ENCODE results near the gene PRSS27. TPM values are rescaled to one million over a fixed set of nuclear protein-coding genes. Genes with fewer than 3 reads are reported as not detected.

PRSS27 gene
- total and polyA plus RNA-seq, 4 experiments from 2014 or later: 0.61 to 0.96 TPM; not detected in 2

GRCh38 chr16:2704166-2704982, 15.7 kb downstream of the PRSS27 start:
- Histone ChIP-seq H3K4me3 (ENCODE audit: low read length in 2 of 2) (no peak overlapping the region), H3K36me3 (ENCODE audit: insufficient read depth, low read length) (peaks cover 45% of the 10 kb centered on the region), H3K27ac (ENCODE audit: low read depth, low read length) (no peak overlapping the region), H3K27me3 (ENCODE audit: insufficient read depth, low read length) (no peaks in the 10 kb centered on the region), H3K9me3 (ENCODE audit: control insufficient read depth in 1 of 2, low read length in 2 of 2) (no peaks in the 10 kb centered on the region), H3K4me1 (ENCODE audit: insufficient read depth, low read length) (no peaks in the 10 kb centered on the region)
- Mint-ChIP-seq H3K36me3 (peaks cover 8 to 31% of the 10 kb centered on the region in 2 donors), H3K9me3 (no peaks in the 10 kb centered on the region), H3K27me3 (no peaks in the 10 kb centered on the region), H3K4me3 (no peak overlapping the region), H3K27ac (no peak overlapping the region), H3K4me1 (no peaks in the 10 kb centered on the region)
- DNase-seq: no peak
- POLR2A ChIA-PET (ENCODE audit: partially characterized antibody): no interaction called here
- CTCF ChIA-PET (ENCODE audit: partially characterized antibody): no interaction called here
- intact Hi-C loops (cut with micrococcal nuclease): no loop called here

GRCh38 chr16:2702871-2703745, 16.9 kb downstream of the PRSS27 start:
- H3K4me1 ChIP-seq (ENCODE audit: insufficient read depth, low read length): no peaks in the 10 kb centered on the region
- no peaks in the 10 kb centered on the region for H3K9me3 ChIP-seq (ENCODE audit: control insufficient read depth in 1 of 2, low read length in 2 of 2)
- no peak overlapping the region for H3K27ac ChIP-seq (ENCODE audit: low read depth, low read length)
- Mint-ChIP-seq H3K9me3 (no peaks in the 10 kb centered on the region), H3K36me3 (peaks cover 5 to 31% of the 10 kb centered on the region in 2 donors), H3K27me3 (no peaks in the 10 kb centered on the region), H3K4me1 (no peaks in the 10 kb centered on the region), H3K4me3 (no peak overlapping the region), H3K27ac (no peak overlapping the region)
- no peak for DNase-seq
- intact Hi-C loops (cut with micrococcal nuclease): no loop called here
- ChIA-PET CTCF (ENCODE audit: partially characterized antibody) (no interaction called here), POLR2A (ENCODE audit: partially characterized antibody) (no interaction called here)
- H3K4me3 ChIP-seq (ENCODE audit: low read length in 2 of 2): no peak overlapping the region
- H3K36me3 ChIP-seq (ENCODE audit: insufficient read depth, low read length): peaks cover 47% of the 10 kb centered on the region
- H3K27me3 ChIP-seq (ENCODE audit: insufficient read depth, low read length): no peaks in the 10 kb centered on the region

GRCh38 chr16:2702438-2702825, 17.6 kb downstream of the PRSS27 start:
- ChIA-PET POLR2A (ENCODE audit: partially characterized antibody) (no interaction called here), CTCF (ENCODE audit: partially characterized antibody) (no interaction called here)
- Histone ChIP-seq H3K4me1 (ENCODE audit: insufficient read depth, low read length) (no peaks in the 10 kb centered on the region), H3K27me3 (ENCODE audit: insufficient read depth, low read length) (no peaks in the 10 kb centered on the region), H3K36me3 (ENCODE audit: insufficient read depth, low read length) (peaks cover 45% of the 10 kb centered on the region), H3K4me3 (ENCODE audit: low read length in 2 of 2) (no peak overlapping the region), H3K27ac (ENCODE audit: low read depth, low read length) (no peak overlapping the region), H3K9me3 (ENCODE audit: control insufficient read depth in 1 of 2, low read length in 2 of 2) (no peaks in the 10 kb centered on the region)
- no peak overlapping the region for H3K4me3 Mint-ChIP-seq
- no peak overlapping the region for H3K27ac Mint-ChIP-seq
- no peaks in the 10 kb centered on the region for H3K27me3 Mint-ChIP-seq
- H3K36me3 Mint-ChIP-seq: peaks cover 9 to 33% of the 10 kb centered on the region in 2 donors
- peaks cover 0 to 2% (median 0%) of the 10 kb centered on the region in 8 donors for H3K9me3 Mint-ChIP-seq
- intact Hi-C loops (cut with micrococcal nuclease): no loop called here
- no peak for DNase-seq
- no peaks in the 10 kb centered on the region for H3K4me1 Mint-ChIP-seq

GRCh38 chr16:2701713-2702437, 18.1 kb downstream of the PRSS27 start:
- no peak overlapping the region for H3K27ac Mint-ChIP-seq
- ChIA-PET CTCF (ENCODE audit: partially characterized antibody) (no interaction called here), POLR2A (ENCODE audit: partially characterized antibody) (no interaction called here)
- Histone ChIP-seq H3K27me3 (ENCODE audit: insufficient read depth, low read length) (no peaks in the 10 kb centered on the region), H3K9me3 (ENCODE audit: control insufficient read depth in 1 of 2, low read length in 2 of 2) (no peaks in the 10 kb centered on the region), H3K27ac (ENCODE audit: low read depth, low read length) (no peak overlapping the region), H3K4me1 (ENCODE audit: insufficient read depth, low read length) (no peaks in the 10 kb centered on the region), H3K4me3 (ENCODE audit: low read length in 2 of 2) (no peak overlapping the region), H3K36me3 (ENCODE audit: insufficient read depth, low read length) (peaks cover 46% of the 10 kb centered on the region)
- H3K36me3 Mint-ChIP-seq: peaks cover 14 to 34% of the 10 kb centered on the region in 2 donors
- no peak for DNase-seq
- no peaks in the 10 kb centered on the region for H3K27me3 Mint-ChIP-seq
- no peak overlapping the region for H3K4me3 Mint-ChIP-seq
- intact Hi-C loops (cut with micrococcal nuclease): no loop called here
- H3K9me3 Mint-ChIP-seq: peaks cover 0 to 2% (median 0%) of the 10 kb centered on the region in 8 donors
- no peaks in the 10 kb centered on the region for H3K4me1 Mint-ChIP-seq

- no peaks in the 10 kb centered on the region for H3K4me1 Mint-ChIP-seq
- H3K9me3 Mint-ChIP-seq: peaks cover 0 to 2% (median 0%) of the 10 kb centered on the region in 8 donors
- H3K36me3 Mint-ChIP-seq: peaks cover 17 to 37% of the 10 kb centered on the region in 2 donors
- H3K9me3 ChIP-seq (ENCODE audit: control insufficient read depth in 1 of 2, low read length in 2 of 2): no peaks in the 10 kb centered on the region
- no peak overlapping the region for H3K27ac Mint-ChIP-seq
- DNase-seq: no peak
- H3K27me3 ChIP-seq (ENCODE audit: insufficient read depth, low read length): no peaks in the 10 kb centered on the region
- ChIA-PET CTCF (ENCODE audit: partially characterized antibody) (no interaction called here), POLR2A (ENCODE audit: partially characterized antibody) (no interaction called here)
- no peak overlapping the region for H3K27ac ChIP-seq (ENCODE audit: low read depth, low read length)
- H3K4me3 Mint-ChIP-seq: no peak overlapping the region
- no peaks in the 10 kb centered on the region for H3K27me3 Mint-ChIP-seq
- H3K4me1 ChIP-seq (ENCODE audit: insufficient read depth, low read length): no peaks in the 10 kb centered on the region
- H3K36me3 ChIP-seq (ENCODE audit: insufficient read depth, low read length): peaks cover 47% of the 10 kb centered on the region
- intact Hi-C loops (cut with micrococcal nuclease): no loop called here
- H3K4me3 ChIP-seq (ENCODE audit: low read length in 2 of 2): no peak overlapping the region
Measured at GRCh38 chr16:2701272-2701671, 18.8 kb downstream of the PRSS27 start.

GRCh38 chr16:2700786-2701185, 19.2 kb downstream of the PRSS27 start:
- Mint-ChIP-seq H3K9me3 (peaks cover 0 to 2% (median 0%) of the 10 kb centered on the region in 8 donors), H3K27ac (no peak overlapping the region), H3K36me3 (peaks cover 17 to 36% of the 10 kb centered on the region in 2 donors), H3K4me1 (no peaks in the 10 kb centered on the region), H3K27me3 (no peaks in the 10 kb centered on the region), H3K4me3 (no peak overlapping the region)
- no peak overlapping the region for H3K4me3 ChIP-seq (ENCODE audit: low read length in 2 of 2)
- no peaks in the 10 kb centered on the region for H3K9me3 ChIP-seq (ENCODE audit: control insufficient read depth in 1 of 2, low read length in 2 of 2)
- intact Hi-C loops (cut with micrococcal nuclease): no loop called here
- no peak for DNase-seq
- H3K4me1 ChIP-seq (ENCODE audit: insufficient read depth, low read length): no peaks in the 10 kb centered on the region
- H3K36me3 ChIP-seq (ENCODE audit: insufficient read depth, low read length): peaks cover 47% of the 10 kb centered on the region
- no peaks in the 10 kb centered on the region for H3K27me3 ChIP-seq (ENCODE audit: insufficient read depth, low read length)
- ChIA-PET CTCF (ENCODE audit: partially characterized antibody) (no interaction called here), POLR2A (ENCODE audit: partially characterized antibody) (no interaction called here)
- H3K27ac ChIP-seq (ENCODE audit: low read depth, low read length): no peak overlapping the region
